OCI-LY3 (cell line): ENCODE measurements around the gene FREY1.

Source experiments
- EZH2phosphoT487 ChIP-seq: fragments of 200-600 bp; shearing (Covaris generic); IDR thresholded peaks from 2 replicates; pipeline ENCODE4 v1.6.1; 2018; ENCODE audit warnings: antibody characterized with exemption, mixed run types, low read depth
- TF ChIP-seq, protein P1 (sequence below): fragments of 200-600, 300-600 bp; sonication (generic); IDR thresholded peaks from 2 replicates; pipeline ENCODE4 v1.5.1; 2014; ENCODE audit warnings: antibody characterized with exemption, low read length, low read depth

GRCh38 chr11:45920531-45921477 is 13.7 kb upstream of the FREY1 start:
- TF ChIP-seq, protein P1, sequence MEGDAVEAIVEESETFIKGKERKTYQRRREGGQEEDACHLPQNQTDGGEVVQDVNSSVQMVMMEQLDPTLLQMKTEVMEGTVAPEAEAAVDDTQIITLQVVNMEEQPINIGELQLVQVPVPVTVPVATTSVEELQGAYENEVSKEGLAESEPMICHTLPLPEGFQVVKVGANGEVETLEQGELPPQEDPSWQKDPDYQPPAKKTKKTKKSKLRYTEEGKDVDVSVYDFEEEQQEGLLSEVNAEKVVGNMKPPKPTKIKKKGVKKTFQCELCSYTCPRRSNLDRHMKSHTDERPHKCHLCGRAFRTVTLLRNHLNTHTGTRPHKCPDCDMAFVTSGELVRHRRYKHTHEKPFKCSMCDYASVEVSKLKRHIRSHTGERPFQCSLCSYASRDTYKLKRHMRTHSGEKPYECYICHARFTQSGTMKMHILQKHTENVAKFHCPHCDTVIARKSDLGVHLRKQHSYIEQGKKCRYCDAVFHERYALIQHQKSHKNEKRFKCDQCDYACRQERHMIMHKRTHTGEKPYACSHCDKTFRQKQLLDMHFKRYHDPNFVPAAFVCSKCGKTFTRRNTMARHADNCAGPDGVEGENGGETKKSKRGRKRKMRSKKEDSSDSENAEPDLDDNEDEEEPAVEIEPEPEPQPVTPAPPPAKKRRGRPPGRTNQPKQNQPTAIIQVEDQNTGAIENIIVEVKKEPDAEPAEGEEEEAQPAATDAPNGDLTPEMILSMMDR: no peak
- TF ChIP-seq EZH2phosphoT487: no peak
